GM18520 (cell line): ENCODE measurements around the gene SNTB2.
A peak's percentile ranks its signal among the peaks of the same experiment; 100 is the strongest.

Experiments used
- ATAC-seq: cut with Tn5 transposase; IDR thresholded peaks from one replicate; pipeline ENCODE4 v1.9.1; 2021; ENCODE audit not compliant: unreplicated experiment

SNTB2 gene

DNA sequence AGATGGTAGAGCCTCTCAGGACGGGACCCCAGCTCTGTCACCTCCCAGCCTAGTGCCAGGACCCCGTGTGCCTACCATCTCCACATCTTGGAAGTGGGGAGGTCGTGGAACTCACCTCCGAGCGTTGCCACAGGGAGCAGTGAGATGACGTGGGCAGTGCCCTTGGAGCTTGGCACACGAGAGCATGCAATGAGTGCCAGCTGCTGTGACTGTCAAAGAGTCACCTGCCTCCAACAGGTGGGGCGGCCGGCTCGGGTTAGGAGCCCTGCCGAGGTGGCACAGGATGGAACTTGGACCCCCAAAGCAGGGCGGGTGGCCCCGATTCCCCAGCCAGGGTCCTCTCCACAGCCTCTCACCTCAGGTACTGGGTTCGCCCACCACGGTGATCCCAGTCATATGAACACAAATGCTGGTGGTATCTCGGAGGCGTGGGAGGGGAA lies 129.7 kb downstream of the SNTB2 start:
- ATAC-seq: no peak

DNA sequence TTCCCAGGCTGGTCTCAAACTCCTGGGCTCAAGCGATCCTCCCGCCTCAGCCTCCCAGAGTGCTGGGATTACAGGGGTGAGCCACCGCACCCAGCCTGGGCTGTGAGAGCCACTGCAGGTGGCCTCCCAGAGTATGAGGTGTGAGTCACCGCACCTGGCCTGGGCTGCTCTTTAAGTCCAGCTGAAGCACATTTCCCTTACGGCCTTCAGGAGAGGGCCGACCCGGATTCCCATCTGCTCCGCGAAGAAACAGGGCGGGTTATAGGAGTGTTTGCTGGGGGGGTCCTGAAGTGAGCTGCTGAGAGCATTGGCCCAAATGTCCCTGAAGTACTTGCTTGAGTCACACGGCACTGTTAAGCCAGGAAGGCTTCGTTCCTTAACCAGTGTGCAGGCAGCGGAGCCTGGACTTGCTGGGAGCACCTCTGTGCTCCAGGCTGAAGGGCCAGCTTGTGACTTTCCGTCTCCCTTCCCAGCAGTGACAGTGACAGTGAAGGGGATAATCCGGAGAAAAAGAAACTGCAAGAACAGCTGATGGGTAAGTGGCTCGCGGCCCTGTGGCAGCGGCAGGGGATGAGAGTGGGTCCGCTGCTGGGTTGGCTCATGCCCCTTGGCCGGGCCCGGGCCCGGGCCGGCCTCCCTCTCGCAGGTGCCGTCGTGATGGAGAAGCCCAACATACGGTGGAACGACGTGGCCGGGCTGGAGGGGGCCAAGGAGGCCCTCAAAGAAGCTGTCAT lies 131.4 kb downstream of the SNTB2 start:
- no peak for ATAC-seq

DNA sequence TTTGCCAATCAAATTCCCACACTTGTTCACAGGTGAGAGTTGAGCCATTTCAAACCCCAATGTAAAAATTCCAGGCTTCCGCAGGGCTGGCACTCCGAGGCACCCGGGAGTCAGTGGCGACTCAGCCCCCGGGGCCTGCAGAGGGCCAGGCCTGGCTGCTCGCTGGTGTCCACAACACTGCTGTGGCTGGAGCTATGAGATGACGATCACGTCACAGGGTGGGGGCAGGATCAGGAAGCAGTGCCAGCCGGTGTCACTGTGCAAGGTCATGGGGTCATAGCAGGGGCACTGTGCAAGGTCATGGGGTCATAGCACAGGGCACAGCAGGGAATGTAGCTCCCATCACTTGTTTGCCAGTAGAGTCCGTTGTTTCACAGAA lies 131.9 kb downstream of the SNTB2 start:
- ATAC-seq: no peak

DNA sequence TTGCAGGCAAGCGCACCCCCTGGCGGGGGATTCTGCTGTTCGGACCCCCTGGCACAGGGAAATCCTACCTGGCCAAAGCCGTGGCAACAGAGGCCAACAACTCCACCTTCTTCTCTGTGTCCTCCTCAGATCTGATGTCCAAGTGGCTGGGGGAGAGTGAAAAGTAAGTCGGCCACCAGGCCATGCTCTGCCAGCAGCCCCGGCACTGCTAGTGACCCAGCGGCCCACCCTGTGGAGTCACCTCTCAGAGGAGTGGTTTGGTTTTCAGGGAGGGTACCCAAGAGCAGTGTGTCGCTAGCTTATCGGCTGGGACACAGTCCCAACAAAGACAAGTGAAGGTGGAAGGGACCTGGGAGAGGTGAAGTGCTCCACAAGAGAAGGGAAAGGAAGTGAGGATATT lies 132.4 kb downstream of the SNTB2 start:
- ATAC-seq: no peak

DNA sequence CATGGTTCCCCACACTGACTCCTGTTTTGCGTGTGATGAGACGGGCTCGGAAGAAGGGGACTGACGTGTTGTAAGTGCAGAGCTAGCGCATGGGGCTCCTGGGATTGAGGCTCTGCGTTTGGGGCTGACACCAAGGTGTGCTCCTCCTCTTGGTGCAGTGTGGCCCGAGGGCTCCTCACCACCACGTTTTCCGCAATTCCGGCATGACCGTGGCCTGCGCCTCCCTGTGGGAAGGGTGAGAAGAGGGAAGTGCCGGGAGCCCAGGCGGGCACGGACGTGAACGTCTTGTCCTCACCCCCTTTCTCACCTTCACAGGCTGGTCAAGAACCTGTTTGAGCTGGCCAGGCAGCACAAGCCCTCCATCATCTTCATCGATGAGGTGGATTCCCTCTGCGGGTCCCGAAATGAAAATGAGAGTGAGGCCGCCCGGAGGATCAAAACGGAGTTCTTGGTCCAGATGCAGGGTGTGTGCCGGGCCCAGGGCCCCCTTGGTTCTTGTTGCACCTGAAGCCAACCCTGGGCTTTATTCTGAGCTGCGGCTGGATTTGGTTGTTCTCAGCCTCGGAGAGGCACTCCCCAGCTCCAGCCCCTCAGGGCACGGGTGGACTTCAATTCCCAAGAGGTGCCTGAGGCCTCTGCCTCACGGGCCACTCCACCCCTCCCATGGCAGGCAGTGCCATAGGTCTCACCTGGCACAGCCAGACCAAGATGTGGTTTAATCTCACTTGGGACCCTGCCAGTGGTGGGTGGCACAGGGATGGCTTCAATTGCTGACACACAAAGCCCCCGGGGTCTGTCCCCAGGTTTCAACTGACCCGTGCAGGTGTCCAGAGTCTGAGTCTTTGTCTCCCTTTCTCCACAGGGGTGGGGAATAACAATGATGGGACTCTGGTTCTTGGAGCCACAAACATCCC lies 133.1 kb downstream of the SNTB2 start:
- no peak for ATAC-seq

DNA sequence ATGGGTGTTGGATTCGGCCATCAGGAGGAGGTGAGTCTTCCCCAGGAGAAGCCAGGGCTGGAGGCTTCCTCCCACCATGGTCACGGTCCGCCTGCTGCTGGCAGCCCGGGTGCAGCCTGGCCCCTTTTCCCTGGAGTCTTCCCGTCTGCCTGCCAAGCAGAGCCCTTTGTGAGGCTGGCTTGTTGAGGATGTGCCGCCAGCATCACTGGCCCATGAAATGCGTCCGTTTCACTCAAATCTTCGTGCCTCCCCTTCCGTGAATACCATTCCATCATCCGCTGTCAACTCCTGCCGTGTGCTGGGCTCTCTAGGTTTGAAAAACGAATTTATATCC lies 133.7 kb downstream of the SNTB2 start:
- no peak for ATAC-seq

DNA sequence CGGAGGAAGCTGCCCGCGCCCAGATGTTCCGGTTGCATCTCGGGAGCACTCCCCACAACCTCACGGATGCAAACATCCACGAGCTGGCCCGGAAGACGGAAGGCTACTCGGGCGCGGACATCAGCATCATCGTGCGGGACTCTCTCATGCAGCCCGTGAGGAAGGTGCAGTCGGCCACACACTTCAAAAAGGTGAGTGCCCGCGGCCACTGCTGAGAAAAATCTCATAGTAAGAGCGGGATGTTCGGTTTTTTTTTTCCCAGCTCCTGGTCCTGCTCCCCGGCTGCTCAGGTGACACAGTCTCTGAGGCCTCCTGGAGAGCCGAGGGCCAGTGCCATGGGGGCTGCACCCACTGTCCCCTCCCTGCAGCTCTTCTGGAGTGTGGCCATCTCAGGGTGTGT lies 134.1 kb downstream of the SNTB2 start:
- ATAC-seq: no peak

DNA sequence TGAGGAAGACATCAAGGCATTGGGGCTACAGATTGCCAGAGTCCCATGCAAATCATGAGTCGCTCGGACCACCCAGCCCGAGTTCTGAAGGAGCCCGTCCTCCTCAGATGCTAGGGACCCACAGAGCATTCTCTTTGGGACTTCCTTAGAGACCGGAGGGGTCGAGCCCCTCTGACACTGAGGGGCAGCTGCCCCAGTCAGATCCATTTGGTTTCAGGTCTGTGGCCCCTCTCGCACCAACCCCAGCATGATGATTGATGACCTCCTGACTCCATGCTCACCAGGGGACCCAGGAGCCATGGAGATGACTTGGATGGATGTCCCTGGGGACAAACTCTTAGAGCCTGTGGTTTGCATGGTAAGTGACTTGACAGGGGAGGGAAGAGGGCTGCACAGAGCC lies 135.4 kb downstream of the SNTB2 start:
- ATAC-seq: no peak

DNA sequence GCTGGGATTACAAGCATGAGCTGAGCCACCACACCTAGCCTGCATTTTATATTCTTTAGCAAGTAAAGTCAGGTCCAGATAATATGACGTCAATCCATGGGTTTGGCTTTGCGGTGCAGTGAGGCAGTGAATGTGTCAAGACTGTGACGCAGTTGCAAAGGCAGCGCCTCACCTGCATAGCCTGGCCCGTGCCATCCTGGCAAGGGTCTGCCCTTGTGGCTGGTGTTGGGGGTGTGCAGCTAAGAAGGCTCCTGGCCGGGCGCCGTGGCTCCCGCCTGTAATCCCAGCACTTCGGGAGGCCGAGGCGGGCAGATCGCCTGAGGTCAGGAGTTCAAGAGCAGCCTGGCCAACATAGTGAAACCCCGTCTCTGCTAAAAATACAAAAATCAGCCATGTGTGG lies 136.5 kb downstream of the SNTB2 start:
- ATAC-seq: no peak

DNA sequence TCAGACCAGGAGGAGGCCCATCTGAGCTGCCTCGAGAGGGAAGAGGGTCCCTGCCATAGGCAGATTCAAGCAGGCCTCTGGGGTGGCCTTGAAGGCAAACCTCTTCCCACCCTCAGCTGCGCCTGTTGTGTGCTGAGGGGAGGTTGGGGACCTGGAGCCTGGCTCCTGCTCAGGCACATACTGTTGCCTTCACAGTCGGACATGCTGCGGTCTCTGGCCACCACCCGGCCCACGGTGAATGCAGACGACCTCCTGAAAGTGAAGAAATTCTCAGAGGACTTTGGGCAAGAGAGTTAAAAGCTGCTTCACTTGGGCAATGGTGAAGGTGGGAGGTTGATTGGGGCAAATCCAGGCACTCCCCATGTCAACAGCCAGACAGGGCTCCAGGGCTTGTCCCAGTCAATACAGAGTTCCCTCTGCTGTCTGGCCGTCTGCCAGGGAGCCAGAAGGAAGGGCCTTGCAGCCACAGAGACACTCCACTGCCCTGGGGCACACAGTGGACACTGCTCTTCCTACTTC lies 137.1 kb downstream of the SNTB2 start:
- ATAC-seq: no peak

DNA sequence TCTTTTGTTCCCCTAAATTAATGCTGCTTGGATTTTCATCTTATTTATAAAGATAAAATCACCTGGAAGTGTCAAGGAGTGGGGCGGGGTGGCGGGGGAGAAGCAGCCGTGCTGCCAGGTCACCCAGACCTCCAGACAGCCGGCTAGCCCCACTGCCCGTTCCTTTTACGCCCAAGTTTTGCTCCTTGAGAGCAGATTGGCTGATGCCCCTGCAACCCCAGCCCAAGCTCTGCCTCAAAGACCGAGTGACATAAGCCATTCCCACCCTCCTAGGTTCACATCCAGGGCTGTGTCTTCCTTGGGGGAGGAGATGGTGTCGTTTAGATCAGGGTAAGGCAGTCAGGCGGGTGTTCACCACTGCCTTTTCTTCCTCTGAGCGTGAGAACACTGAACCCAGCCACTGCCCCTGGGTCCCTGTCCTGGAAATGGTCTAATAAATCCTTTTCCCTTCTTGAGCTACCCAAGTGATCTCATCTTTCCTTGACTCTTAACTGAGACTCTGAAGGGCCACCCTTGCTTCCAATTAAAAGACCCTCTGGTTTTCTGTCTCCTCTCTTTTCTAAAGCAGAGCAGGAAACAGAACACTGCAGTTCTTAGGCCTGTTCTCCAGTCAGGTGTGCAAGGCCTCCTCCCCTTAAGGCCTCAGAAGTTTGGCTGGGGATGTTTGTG lies 137.8 kb downstream of the SNTB2 start:
- ATAC-seq: no peak

DNA sequence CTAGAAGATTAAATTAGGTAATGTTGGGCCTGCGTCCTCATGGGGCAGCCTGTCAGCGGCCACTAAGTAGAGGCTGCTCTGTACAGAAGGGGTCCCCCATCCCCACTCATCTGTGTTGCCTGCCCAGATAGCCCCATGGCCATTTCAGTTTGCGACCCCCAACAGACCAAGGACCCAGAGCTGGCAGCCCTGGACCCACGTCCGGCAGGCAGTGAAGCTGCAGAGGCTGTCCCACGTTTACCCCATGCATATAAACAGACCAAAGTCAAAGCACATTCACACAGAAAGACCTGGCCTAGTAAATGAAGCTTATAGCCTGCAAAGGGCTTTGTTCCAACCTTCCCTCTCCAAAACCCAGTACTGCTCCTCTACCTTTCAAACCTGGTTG lies 138.8 kb downstream of the SNTB2 start:
- no peak for ATAC-seq

DNA sequence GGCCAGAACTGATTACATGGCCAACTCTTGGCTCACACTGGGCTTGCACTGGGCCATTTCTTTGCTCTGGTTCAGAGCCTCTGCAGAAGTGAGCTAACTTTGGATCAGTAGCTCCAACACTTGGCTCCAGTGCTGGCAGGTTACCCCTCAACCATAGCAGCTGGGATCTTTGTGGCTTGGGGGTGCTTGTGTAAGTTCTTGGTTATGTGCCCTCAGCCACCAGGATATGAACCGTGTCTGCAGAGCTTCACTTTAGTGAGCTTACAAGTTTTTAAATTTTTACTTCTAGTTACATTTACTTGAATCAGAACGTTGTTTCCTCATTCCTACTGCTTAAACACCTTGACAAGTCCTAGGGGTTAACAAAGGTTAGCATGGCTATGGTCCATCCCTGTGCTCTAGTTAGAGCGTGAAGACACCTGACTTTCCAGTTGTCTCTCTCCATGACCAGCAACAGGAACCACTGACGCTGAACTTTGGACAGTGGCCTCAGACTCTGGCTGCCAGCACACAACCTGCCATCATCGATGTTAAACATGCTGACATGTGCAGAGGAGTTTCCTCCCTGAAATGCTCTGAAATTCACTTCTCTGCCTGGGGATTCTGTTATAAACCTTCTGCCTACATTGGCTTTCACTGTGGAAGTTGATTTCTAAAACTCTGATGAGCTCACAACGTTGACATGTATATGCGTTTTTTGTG lies 139.4 kb downstream of the SNTB2 start:
- ATAC-seq: no peak

DNA sequence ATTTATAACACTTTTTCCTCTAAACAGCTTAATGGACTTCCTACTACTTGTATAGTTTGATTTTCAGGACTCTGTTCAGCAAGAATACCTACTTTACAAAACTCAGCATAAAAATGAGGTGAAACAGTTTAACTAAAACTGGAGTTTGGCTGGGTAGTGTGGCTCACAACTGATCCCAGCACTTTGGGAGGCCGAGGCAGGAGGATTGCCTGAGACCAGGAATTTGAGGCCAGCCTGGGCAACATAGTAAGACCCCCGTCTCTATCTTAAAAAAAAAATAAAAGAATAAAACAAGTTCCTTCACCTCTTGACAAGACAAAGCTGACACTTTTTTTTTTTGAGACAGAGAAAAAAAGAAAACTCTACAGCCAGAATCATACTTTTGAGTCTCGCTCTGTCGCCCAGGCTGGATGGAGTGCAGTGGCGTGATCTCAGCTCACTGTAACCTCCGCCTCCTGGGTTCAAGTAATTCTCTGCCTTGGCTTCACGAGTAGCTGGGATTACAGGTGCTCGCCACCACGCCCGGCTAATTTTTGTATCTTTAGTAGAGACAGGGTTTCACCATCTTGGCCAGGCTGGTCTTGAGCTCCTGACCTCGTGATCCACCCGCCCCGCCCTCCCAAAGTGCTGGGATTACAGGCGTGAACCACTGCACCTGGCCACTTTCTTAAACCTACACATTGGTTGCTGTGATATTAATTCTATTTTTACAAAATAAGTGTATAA lies 140.8 kb downstream of the SNTB2 start:
- no peak for ATAC-seq

DNA sequence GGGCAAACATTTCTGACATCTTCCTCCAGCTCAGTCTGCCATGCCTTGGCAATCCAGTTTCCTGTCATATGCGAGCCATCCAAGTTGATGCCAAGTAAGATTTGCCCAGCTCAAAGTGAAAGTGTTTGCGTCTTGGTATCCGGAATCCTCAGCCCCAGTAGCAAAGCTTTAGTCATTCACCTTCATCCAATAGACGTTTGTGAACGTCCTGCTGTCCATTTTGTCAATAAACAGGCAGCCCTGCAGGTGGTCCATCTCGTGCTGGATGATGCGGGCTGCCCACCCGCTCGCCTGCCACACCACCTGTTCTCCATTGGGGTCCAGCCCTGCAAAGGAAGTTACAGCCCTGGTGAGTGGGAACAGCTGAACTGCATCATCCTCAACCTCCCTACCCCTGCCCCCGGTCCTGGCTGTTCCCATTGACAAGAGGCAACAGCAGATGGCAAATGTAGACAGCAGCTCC lies 141.9 kb downstream of the SNTB2 start:
- no peak for ATAC-seq

DNA sequence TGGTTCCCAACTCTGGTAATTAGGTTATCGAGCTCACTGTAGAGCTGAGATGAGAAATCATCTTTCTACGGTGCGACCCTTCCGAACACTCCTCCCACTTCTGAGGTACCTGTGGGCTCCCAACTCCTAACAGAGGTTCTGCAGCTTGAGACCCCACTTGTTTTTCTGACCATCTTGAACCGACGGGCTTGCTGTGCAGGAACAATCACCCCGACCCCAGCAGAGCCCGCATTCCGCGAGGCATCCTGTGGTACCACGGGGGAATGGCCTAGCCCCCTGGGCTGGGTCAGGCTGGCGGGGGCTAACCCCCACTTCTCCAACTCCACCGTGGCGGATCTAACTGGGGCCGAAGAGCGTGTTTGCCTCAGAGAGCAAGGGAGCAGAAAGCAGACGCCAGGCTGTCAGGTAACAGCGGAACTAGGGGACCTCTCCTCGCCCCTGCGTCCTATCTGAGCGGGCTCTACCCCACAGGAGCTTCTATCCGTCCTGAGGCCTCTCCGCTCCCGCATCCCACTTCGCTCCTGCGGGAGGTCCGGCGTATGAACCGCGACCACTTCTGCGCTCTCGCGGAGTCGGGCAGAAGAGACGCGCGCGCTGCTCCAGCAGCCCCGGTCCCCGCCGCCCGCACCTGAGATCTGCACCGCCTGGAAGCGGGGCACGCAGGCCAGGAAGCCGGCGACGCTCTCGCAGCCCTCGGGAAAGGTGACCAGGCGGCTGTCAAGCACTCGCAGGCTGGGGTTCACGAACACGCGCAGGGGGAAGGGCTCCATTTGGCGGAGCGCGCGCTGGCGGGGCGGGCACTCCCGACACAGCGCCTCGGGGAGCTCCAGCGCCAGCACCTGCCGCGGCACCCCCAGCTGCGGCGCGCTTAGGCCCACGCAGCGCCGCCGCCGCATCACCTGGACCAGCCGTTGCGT lies 142.7 kb downstream of the SNTB2 start:
- no peak for ATAC-seq

DNA sequence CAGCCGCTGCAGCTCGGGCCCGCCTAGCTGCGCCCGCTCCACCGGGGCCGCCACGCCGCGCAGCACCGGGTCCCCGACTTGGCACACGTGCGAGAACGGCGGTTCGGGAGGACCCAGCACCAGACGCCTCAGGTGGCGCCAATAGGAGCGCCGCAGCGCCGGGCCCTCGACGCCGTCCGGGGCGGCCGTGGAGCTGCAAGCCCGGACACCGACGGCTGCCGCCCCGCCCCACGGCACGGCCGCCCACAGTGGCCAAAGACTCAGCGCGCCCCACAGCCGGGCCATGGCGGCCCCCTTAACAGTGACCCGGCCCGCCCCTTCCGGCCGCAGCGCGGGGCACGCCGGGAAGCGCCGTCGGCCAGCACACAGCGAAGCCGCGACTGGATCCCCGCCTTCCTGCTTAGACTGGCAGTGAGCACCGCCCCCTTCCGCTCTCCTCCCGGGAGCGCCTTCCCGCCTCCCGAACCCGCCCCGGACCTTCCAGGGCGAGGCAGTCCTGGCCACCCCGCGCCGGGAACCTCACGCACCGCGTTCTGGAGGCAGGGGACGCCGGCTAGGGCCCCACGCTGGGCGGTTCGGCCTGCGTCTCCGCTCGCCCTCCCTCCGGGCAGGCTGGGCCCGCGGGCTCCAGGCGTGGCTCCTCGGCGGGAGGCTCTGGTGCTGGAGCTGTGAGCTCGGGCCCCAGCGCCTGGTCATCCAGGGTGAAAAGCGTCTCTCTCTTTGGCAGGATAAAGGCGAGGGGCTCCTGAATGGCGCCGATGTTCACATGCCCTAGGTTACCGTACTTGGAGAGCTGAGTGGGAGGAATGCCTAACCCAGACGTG lies 143.5 kb downstream of the SNTB2 start, which contains the start of gene PDF:
Gene PDF (minus strand): TSS at position 303 of the 824 bp plus-strand sequence. CDS start 18 bp downstream, at position 285.
- peak; percentile 86 for ATAC-seq

DNA sequence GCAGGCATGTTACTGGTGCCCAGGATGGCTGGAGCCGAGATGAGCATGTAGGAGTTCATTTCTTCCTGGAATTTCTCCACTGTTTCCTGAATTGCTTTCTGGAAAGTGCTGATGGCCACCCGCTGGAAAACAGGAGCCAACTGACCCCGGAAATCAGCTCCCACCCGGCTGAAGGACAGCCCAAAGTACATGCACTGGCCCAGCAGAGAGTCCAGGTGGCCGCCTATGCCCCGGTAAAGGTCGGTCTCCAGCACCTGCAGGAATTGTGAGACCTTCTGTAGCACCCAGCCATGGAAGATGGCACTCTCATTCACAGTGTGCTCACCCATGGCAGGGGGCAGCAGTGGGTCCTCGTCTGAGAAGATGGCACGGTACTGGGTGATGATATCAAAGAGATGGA lies 147.7 kb downstream of the SNTB2 start:
- ATAC-seq: no peak
